GM21367 (cell line): ENCODE measurements around the gene SLC6A12.
"Not testable (repeated sequence)": the region's sequence is repeated elsewhere in the genome, so short reads cannot be mapped to it uniquely, and the experiment has no call there.

Experiments used
- ATAC-seq: cut with Tn5 transposase; IDR thresholded peaks from one replicate; pipeline ENCODE4 v1.9.1; 2021; ENCODE audit not compliant: unreplicated experiment

The SLC6A12 gene

DNA sequence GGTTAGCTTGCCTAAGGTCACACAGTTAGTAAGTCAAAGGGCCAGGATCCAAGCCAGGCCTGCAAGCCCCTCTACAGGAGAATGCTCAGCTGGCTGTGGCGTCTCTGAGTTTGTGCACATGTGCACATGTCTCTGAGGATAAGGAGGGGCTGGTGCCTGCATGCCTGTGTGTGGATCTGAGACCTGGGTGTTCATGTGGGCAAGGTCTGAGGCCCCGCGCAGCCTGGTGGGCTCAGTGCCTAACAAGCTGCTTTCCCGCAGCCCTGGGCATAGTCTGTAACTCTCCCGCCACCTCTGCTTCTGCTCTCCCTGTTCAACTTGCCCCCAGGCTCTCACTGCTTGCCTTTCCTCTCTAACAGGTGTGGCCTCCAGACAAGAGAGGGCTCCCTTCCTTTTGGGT lies 4.3 kb upstream of the SLC6A12 start:
- ATAC-seq: no peak

DNA sequence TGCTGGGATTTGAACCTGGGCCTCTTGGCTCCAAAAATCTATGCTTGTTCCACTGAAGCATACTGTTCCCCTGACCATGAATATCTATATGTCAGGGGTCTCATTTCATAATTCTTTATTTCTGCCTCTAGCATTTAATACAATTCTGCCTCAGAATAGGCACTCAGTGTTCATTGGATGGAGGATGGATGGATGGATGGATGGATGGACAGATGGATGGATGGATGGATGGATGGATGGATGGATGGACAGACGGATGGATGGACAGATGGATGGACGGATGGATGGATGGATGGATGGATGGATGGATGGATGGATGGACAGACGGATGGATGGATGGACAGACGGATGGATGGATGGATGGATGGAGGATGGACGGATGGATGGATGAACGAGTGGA lies 3.1 kb upstream of the SLC6A12 start:
- not testable (repeated sequence) for ATAC-seq

GRCh38 chr12:215116-215515 lies 1.2 kb upstream of the SLC6A12 start:
- ATAC-seq: no peak

GRCh38 chr12:213527-213932 lies 427 bp downstream of the SLC6A12 start:
- no peak for ATAC-seq

GRCh38 chr12:212715-213526 lies 1.0 kb downstream of the SLC6A12 start:
- no peak for ATAC-seq

- no peak for ATAC-seq
Observed at GRCh38 chr12:212415-212714, 1.6 kb downstream of the SLC6A12 start.

GRCh38 chr12:211639-212414 lies 2.1 kb downstream of the SLC6A12 start:
- ATAC-seq: no peak

- no peak for ATAC-seq
Observed at GRCh38 chr12:211142-211465, 2.9 kb downstream of the SLC6A12 start.

- ATAC-seq: no peak
Observed at GRCh38 chr12:210277-211141, 3.4 kb downstream of the SLC6A12 start.

DNA sequence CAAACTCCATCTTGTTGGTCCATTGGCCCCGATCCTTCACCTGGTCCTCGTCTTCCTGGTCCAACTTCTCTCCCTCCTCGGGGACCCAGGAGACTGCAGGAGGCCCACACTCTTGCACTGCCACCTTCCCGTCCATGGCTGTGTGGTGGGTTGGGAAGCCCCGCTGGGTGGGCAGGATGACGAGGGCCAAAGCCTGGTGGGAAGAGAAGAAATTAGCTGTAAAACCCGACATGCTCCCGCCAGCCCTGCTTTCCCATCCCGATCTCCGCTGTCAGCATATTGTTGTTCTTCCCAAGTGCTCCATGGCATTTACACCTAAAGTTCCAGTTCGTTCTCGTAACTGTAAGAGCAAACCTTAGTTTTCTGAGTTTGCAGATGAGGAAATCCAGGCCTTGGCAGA lies 4.1 kb downstream of the SLC6A12 start:
- ATAC-seq: no peak

GRCh38 chr12:209246-209645 lies 4.7 kb downstream of the SLC6A12 start:
- no peak for ATAC-seq

- no peak for ATAC-seq
Observed at GRCh38 chr12:208813-209212, 5.1 kb downstream of the SLC6A12 start.

DNA sequence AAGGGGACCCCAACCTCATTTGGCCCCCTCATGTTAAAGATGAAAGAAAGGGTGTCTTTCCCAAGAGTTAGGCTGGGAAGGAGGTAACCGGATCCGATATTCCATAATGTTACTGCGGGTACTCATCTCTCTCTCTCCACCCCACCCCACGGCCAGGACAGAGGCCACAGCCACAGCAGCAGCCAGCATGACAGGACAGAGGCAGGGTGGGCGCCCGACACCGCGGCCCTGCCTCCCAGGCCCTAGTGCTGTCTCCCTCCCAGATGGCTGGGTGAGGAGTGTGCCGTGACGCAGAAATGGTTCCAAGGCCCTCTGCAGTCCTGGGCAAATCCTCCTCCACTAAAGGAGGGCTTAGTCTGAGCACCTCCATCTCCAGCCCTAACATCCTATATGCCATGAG lies 6.2 kb downstream of the SLC6A12 start:
- ATAC-seq: no peak

- no peak for ATAC-seq
Observed at GRCh38 chr12:206746-207440, 7.1 kb downstream of the SLC6A12 start.

GRCh38 chr12:205026-205425 lies 8.9 kb downstream of the SLC6A12 start:
- no peak for ATAC-seq

DNA sequence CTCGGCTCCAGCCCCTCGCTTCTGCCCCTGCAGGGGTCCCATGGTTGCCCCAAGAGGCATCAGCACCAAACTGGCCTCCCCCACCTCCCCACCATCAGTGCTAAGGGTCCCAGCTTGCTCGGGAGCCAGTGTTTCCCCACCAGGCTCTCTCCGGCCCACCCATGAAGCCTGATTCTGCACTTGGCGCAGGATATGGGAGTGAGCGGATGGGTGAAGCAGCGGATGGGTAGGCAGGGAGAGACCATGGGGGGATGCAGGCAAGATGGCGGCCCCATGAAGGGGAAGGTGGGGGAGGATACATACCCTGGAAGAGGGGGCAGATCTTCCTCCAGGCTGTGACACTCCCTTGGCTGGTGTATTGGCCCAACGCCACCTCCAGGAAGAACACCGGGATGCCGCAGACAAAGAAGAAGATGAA lies 9.7 kb downstream of the SLC6A12 start:
- ATAC-seq: no peak

- no peak for ATAC-seq
Observed at GRCh38 chr12:203462-204260, 10.3 kb downstream of the SLC6A12 start.

DNA sequence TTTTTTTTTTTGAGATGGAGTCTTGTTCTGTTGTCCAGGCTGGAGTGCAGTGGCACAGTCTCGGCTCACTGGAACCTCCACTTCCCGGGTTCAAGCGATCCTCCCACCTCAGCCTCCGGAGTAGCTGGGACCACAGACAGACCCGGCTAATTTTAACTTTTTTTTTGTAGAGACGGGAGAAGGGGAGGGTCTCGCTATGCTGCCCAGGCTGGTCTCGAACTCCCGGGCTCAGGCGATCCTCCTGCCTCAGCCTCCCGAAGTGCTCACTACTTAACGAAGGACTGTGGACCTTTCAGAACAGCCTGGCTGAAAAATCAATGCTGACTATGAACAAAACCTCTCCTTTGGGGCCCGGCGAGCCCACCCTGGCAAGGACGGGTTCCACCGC lies 10.9 kb downstream of the SLC6A12 start:
- no peak for ATAC-seq

GRCh38 chr12:202081-202731 lies 11.8 kb downstream of the SLC6A12 start:
- no peak for ATAC-seq

- no peak for ATAC-seq
Observed at GRCh38 chr12:201361-201760, 12.6 kb downstream of the SLC6A12 start.
